GM10847 (cell line): ENCODE data around the gene PHAF1.

ENCODE experiments used
- POLR2A ChIP-seq: IDR thresholded peaks from 2 replicates; pipeline ENCODE4 v1.6.1; 2011; ENCODE audit not compliant: insufficient read length; ENCODE audit errors: extremely low read depth

Gene PHAF1

GRCh38 chr16:67109407-67110135, at the start of gene PHAF1:
Gene PHAF1, plus strand, starts transcription at chr16:67109941. Its CDS starts 235 bp downstream, at chr16:67110176.
- peak; percentile 88 for TF ChIP-seq POLR2A

GRCh38 chr16:67063008-67063407, 46.7 kb upstream of the PHAF1 start:
- no peak for TF ChIP-seq POLR2A

- no peak for TF ChIP-seq POLR2A
Measured at GRCh38 chr16:67068212-67068753, 41.5 kb upstream of the PHAF1 start.

GRCh38 chr16:67071476-67072048, 38.2 kb upstream of the PHAF1 start:
- no peak for TF ChIP-seq POLR2A

- TF ChIP-seq POLR2A = no peak
Measured at GRCh38 chr16:67075331-67075730, 34.4 kb upstream of the PHAF1 start.

- no peak for TF ChIP-seq POLR2A
Measured at GRCh38 chr16:67077871-67078270, 31.9 kb upstream of the PHAF1 start.

GRCh38 chr16:67082100-67082499, 27.6 kb upstream of the PHAF1 start:
- TF ChIP-seq POLR2A = no peak

GRCh38 chr16:67082891-67083290, 26.9 kb upstream of the PHAF1 start:
- TF ChIP-seq POLR2A = no peak

GRCh38 chr16:67084345-67085028, 25.3 kb upstream of the PHAF1 start:
- no peak for TF ChIP-seq POLR2A

- no peak for TF ChIP-seq POLR2A
Measured at GRCh38 chr16:67086822-67087221, 22.9 kb upstream of the PHAF1 start.

GRCh38 chr16:67087291-67087690, 22.4 kb upstream of the PHAF1 start:
- TF ChIP-seq POLR2A = no peak

GRCh38 chr16:67087803-67088202, 21.9 kb upstream of the PHAF1 start:
- TF ChIP-seq POLR2A = no peak

GRCh38 chr16:67088551-67088950, 21.2 kb upstream of the PHAF1 start:
- TF ChIP-seq POLR2A = no peak

GRCh38 chr16:67089101-67089500, 20.6 kb upstream of the PHAF1 start:
- no peak for TF ChIP-seq POLR2A

GRCh38 chr16:67091906-67092566, 17.7 kb upstream of the PHAF1 start:
- TF ChIP-seq POLR2A = no peak
